ENCODE results near the gene CYGB.

DNA sequence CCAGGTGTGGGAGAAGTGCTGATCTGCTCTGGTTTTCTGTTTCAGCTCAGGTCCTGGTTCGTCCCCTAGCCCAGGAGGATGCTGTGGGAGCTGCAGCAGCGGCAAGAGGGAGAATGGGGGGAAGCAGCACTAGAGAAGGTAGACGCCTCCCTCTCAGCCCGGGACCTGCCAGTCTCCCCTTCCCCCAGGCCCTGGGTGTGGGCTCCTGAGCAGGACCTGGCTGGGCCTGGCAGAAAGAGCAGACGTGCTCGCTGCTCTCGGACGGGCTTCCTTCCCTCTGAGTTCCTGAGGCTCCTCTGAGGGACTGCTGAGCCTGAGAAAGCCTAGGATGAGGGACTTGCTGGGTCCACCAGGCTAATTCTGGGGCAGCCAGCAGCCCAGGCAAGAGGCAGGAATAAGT, 5.5 kb upstream of the CYGB start:
- no peak for TF ChIP-seq CXXC5 (CRISPR knock-in tag; IDR thresholded peaks at IDR 0.05)
- TF ChIP-seq ZNF232 (CRISPR knock-in tag; IDR thresholded peaks at IDR 0.05): no peak
- TF ChIP-seq ZNF398 (CRISPR knock-in tag; IDR thresholded peaks at IDR 0.05): no peak
- no peak for TF ChIP-seq NCOR1 (IDR thresholded peaks at IDR 0.05)
- TF ChIP-seq, protein P1, sequence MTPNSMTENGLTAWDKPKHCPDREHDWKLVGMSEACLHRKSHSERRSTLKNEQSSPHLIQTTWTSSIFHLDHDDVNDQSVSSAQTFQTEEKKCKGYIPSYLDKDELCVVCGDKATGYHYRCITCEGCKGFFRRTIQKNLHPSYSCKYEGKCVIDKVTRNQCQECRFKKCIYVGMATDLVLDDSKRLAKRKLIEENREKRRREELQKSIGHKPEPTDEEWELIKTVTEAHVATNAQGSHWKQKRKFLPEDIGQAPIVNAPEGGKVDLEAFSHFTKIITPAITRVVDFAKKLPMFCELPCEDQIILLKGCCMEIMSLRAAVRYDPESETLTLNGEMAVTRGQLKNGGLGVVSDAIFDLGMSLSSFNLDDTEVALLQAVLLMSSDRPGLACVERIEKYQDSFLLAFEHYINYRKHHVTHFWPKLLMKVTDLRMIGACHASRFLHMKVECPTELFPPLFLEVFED (CRISPR knock-in tag; conservative IDR thresholded peaks at IDR 0.05): no peak
- no peak for TF ChIP-seq NFRKB (IDR thresholded peaks at IDR 0.05; ENCODE audit: low read depth)
- no peak for TF ChIP-seq MAX (CRISPR knock-in tag; IDR thresholded peaks at IDR 0.05)
- no peak for TF ChIP-seq SREBF1 (IDR thresholded peaks at IDR 0.05; ENCODE audit: borderline replicate concordance, low read depth, low read length)
- TF ChIP-seq MEIS2 (IDR thresholded peaks at IDR 0.05; ENCODE audit: partially characterized antibody): no peak
- TF ChIP-seq ZNF239 (CRISPR knock-in tag; IDR thresholded peaks at IDR 0.05): no peak
- TF ChIP-seq ILK (tag; IDR thresholded peaks at IDR 0.05; ENCODE audit: borderline replicate concordance, low read depth): no peak
- TF ChIP-seq, protein P2, sequence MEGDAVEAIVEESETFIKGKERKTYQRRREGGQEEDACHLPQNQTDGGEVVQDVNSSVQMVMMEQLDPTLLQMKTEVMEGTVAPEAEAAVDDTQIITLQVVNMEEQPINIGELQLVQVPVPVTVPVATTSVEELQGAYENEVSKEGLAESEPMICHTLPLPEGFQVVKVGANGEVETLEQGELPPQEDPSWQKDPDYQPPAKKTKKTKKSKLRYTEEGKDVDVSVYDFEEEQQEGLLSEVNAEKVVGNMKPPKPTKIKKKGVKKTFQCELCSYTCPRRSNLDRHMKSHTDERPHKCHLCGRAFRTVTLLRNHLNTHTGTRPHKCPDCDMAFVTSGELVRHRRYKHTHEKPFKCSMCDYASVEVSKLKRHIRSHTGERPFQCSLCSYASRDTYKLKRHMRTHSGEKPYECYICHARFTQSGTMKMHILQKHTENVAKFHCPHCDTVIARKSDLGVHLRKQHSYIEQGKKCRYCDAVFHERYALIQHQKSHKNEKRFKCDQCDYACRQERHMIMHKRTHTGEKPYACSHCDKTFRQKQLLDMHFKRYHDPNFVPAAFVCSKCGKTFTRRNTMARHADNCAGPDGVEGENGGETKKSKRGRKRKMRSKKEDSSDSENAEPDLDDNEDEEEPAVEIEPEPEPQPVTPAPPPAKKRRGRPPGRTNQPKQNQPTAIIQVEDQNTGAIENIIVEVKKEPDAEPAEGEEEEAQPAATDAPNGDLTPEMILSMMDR (IDR thresholded peaks at IDR 0.05 in 2 of 3, conservative IDR thresholded peaks at IDR 0.05 in 1 of 3; ENCODE audit: insufficient read depth in 2 of 3, low read depth in 1 of 3, low read length in 3 of 3): no peak
- no peak for TF ChIP-seq ELF4 (CRISPR knock-in tag; IDR thresholded peaks at IDR 0.05)
- TF ChIP-seq CBX1 (IDR thresholded peaks at IDR 0.05; ENCODE audit: low read depth): no peak

Data from K562 (cell line).